ENCODE data around the gene YAP1. TPM values are rescaled to one million over a fixed set of nuclear protein-coding genes. Genes with fewer than 3 reads are reported as not detected.

The YAP1 gene
- total and polyA plus RNA-seq, 2 of the 4 experiments (the other 2 are of a cell fraction), result 121 to 251 TPM

GRCh38 chr11:102142333-102142732 lies 32.1 kb downstream of the YAP1 start:
- Histone ChIP-seq H3K79me1 (ENCODE audit: low read depth in 1 of 2, low read length in 2 of 2) (peaks cover 4 to 62% of the 10 kb centered on the region in 2 experiments; a peak in 2 of 4 replicates), H4K20me1 (ENCODE audit: insufficient read depth, low read length) (peaks cover 37% of the 10 kb centered on the region), H2AFZ (replicated peaks; ENCODE audit: low read length, poor library complexity) (no peak overlapping the region), H3K9ac (ENCODE audit: low read depth, low read length) (no peak overlapping the region), H3K9me1 (ENCODE audit: insufficient read depth, low read length) (peaks cover 14% of the 10 kb centered on the region), H3K9me3 (ENCODE audit: control insufficient read depth, insufficient read depth, low read length) (peaks cover 5% of the 10 kb centered on the region; the same call in 1 of the 2 replicates), H4K91ac (ENCODE audit: insufficient read depth, low read depth, low read length) (no peak overlapping the region), H3K27ac (ENCODE audit: insufficient read depth, low read length) (peak overlapping the region; percentile 32; the same call in 1 of the 2 replicates), H4K8ac (ENCODE audit: low read depth in 2 of 2, low read length in 2 of 2) (peak overlapping the region in 1 of 2 experiments; percentile 6; a peak in 1 of 4 replicates), H3K18ac (ENCODE audit: low read depth, low read length) (no peak overlapping the region), H3K4ac (ENCODE audit: low read depth, low read length) (no peak overlapping the region), H2BK20ac (ENCODE audit: low read depth, low read length) (no peak overlapping the region), H2BK5ac (ENCODE audit: low read depth, low read length, poor library complexity, severe bottlenecking) (peak overlapping the region; percentile 36), H3K27me3 (ENCODE audit: control insufficient read depth, insufficient read depth, low read length) (no peaks in the 10 kb centered on the region), H3K4me3 (ENCODE audit: insufficient read depth, low read depth, low read length) (no peak overlapping the region), H3K56ac (ENCODE audit: extremely low read depth, insufficient read depth, low read length) (no peak overlapping the region), H3K4me1 (ENCODE audit: control insufficient read depth, insufficient read depth, low read length) (peaks cover 19% of the 10 kb centered on the region), H2BK15ac (ENCODE audit: low read depth, low read length) (no peak overlapping the region), H4K5ac (ENCODE audit: low read depth, low read length) (no peak overlapping the region), H2AK9ac (replicated peaks; ENCODE audit: low read depth, low read length, poor library complexity) (no peak overlapping the region), H2BK120ac (ENCODE audit: low read depth, low read length) (no peak overlapping the region; the same call in 1 of the 2 replicates), H3K23ac (ENCODE audit: low read depth, low read length) (0 out of 2 replicates have a peak overlapping the region, but pooled peaks have one; percentile 14), H3K36me3 (ENCODE audit: control insufficient read depth, insufficient read depth, low read length) (peaks cover 2% of the 10 kb centered on the region; the same call in 1 of the 2 replicates), H3K14ac (replicated peaks; ENCODE audit: low read depth, low read length) (0 out of 2 replicates have a peak overlapping the region, but pooled peaks have one; percentile 23), H3K4me2 (ENCODE audit: low read depth, low read length) (0 out of 2 replicates have a peak overlapping the region, but pooled peaks have one; percentile 1), H2AK5ac (ENCODE audit: low read depth, low read length) (no peak overlapping the region)
- dilution Hi-C loops (cut with HindIII; ENCODE audit: low sequenced_read_pairs, unreplicated experiment) (no loop called here), in situ Hi-C loops (cut with MboI; ENCODE audit: low sequenced_read_pairs) (no loop called here), intact Hi-C loops (cut with micrococcal nuclease) (no loop called here)
- DNase-seq (peak; percentile 20), ATAC-seq (ENCODE audit: low read depth) (no peak)
- TF ChIP-seq USF2 (IDR thresholded peaks at IDR 0.05; ENCODE audit: low read depth, low read length), result no peak
- no peak for TF ChIP-seq POLR2A (IDR thresholded peaks at IDR 0.05; ENCODE audit: low read depth, low read length)
- TF ChIP-seq CTCF (conservative IDR thresholded peaks at IDR 0.05; ENCODE audit: low read depth, low read length), result no peak
- TF ChIP-seq MAZ (IDR thresholded peaks at IDR 0.05; ENCODE audit: borderline replicate concordance, low read depth, low read length), result no peak
- no peak for TF ChIP-seq BHLHE40 (IDR thresholded peaks at IDR 0.05; ENCODE audit: low read depth, low read length)
- no peak for TF ChIP-seq CEBPB (IDR thresholded peaks at IDR 0.05; ENCODE audit: low read depth, low read length)
- no peak for TF ChIP-seq RAD21 (IDR thresholded peaks at IDR 0.05; ENCODE audit: low read length)
- TF ChIP-seq RCOR1 (IDR thresholded peaks at IDR 0.05; ENCODE audit: insufficient replicate concordance, low read length), result no peak
- TF ChIP-seq MXI1 (IDR thresholded peaks at IDR 0.05; ENCODE audit: borderline replicate concordance, low read depth, low read length), result no peak
- TF ChIP-seq NFE2L2 (IDR thresholded peaks at IDR 0.05; ENCODE audit: low read depth, low read length), result no peak
- ChIA-PET POLR2A (ENCODE audit: unreplicated experiment) (no interaction called here), CTCF (interaction anchor here (0.6 to 1.0 kb wide), 2 partner anchors 28 to 102 kb away, joined by 4 to 5 read pairs; no protein-coding TSS in a partner anchor)
- WGBS, 2 experiments (ENCODE audit: extremely low coverage in 2 of 2, insufficient read length in 1 of 2), result 80% methylated on average over 1 of the region's 1 CpG; no CpG with 5 or more reads in 1 of the 2 experiments
- BruUV-seq (replicated peaks), result no TSS peak
